SK-N-SH (cell line): Measurements from ENCODE around the gene GARRE1.

Experiments
- CHD2 ChIP-seq: fragments of 150-350 bp; IDR thresholded peaks from 2 replicates; pipeline ENCODE4 v1.6.1; 2018; ENCODE audit warnings: low read length; ENCODE audit not compliant: partially characterized antibody
- MEF2A ChIP-seq: IDR thresholded peaks from 2 replicates; pipeline ENCODE4 v1.4.0; 2012; ENCODE audit warnings: low read depth, borderline replicate concordance
- POLR2AphosphoS5 ChIP-seq: IDR thresholded peaks from 2 replicates; pipeline ENCODE4 v1.6.1; 2012; ENCODE audit warnings: low read depth, low read length
- RCOR1 ChIP-seq: fragments of 150-350 bp; IDR thresholded peaks from 2 replicates; pipeline ENCODE4 v1.6.1; 2017; ENCODE audit warnings: antibody characterized with exemption, low read length
- RFX5 ChIP-seq: IDR thresholded peaks from 2 replicates; pipeline ENCODE4 v1.6.1; 2012; ENCODE audit warnings: mild to moderate bottlenecking, improper control_type of control experiment, low read length
- TAF1 ChIP-seq: IDR thresholded peaks from 2 replicates; pipeline ENCODE4 v1.6.1; 2012; ENCODE audit warnings: low read depth, mild to moderate bottlenecking, low read length, moderate library complexity, borderline replicate concordance
- TF ChIP-seq, protein P1 (sequence below): fragments of 200-600 bp; sonication (generic); IDR thresholded peaks from 2 replicates; pipeline ENCODE4 v1.6.1; 2017; ENCODE audit warnings: antibody characterized with exemption, mild to moderate bottlenecking, moderate library complexity
- TF ChIP-seq, protein P2 (sequence below): IDR thresholded peaks from 2 replicates; pipeline ENCODE4 v1.6.1; 2012; ENCODE audit warnings: mild to moderate bottlenecking, low read depth, low read length, moderate library complexity
- TF ChIP-seq, protein P3 (sequence below): IDR thresholded peaks from 2 replicates; pipeline ENCODE4 v1.4.0; 2012; ENCODE audit warnings: low read depth, borderline replicate concordance

DNA sequence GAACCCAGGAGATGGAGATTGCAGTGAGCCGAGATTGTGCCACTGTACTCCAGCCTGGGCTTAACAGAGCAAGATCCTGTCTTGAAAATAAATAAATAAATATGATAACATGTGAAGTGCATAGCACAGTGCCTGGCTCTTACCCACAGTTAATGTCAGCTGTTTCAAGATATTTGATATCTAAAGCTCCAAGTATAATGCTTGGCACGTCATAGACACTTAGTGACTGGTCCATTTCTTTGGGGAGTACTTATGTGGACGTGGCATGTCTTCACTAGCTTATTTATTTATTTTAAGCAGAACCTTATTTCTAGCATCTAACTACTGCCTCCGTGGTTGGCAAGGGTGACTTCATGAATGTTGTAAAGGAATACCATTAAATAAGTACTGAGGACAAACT lies 18.8 kb downstream of the GARRE1 start:
- TF ChIP-seq, protein P1, sequence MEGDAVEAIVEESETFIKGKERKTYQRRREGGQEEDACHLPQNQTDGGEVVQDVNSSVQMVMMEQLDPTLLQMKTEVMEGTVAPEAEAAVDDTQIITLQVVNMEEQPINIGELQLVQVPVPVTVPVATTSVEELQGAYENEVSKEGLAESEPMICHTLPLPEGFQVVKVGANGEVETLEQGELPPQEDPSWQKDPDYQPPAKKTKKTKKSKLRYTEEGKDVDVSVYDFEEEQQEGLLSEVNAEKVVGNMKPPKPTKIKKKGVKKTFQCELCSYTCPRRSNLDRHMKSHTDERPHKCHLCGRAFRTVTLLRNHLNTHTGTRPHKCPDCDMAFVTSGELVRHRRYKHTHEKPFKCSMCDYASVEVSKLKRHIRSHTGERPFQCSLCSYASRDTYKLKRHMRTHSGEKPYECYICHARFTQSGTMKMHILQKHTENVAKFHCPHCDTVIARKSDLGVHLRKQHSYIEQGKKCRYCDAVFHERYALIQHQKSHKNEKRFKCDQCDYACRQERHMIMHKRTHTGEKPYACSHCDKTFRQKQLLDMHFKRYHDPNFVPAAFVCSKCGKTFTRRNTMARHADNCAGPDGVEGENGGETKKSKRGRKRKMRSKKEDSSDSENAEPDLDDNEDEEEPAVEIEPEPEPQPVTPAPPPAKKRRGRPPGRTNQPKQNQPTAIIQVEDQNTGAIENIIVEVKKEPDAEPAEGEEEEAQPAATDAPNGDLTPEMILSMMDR, result no peak
- no peak for TF ChIP-seq CHD2
- TF ChIP-seq, protein P2, sequence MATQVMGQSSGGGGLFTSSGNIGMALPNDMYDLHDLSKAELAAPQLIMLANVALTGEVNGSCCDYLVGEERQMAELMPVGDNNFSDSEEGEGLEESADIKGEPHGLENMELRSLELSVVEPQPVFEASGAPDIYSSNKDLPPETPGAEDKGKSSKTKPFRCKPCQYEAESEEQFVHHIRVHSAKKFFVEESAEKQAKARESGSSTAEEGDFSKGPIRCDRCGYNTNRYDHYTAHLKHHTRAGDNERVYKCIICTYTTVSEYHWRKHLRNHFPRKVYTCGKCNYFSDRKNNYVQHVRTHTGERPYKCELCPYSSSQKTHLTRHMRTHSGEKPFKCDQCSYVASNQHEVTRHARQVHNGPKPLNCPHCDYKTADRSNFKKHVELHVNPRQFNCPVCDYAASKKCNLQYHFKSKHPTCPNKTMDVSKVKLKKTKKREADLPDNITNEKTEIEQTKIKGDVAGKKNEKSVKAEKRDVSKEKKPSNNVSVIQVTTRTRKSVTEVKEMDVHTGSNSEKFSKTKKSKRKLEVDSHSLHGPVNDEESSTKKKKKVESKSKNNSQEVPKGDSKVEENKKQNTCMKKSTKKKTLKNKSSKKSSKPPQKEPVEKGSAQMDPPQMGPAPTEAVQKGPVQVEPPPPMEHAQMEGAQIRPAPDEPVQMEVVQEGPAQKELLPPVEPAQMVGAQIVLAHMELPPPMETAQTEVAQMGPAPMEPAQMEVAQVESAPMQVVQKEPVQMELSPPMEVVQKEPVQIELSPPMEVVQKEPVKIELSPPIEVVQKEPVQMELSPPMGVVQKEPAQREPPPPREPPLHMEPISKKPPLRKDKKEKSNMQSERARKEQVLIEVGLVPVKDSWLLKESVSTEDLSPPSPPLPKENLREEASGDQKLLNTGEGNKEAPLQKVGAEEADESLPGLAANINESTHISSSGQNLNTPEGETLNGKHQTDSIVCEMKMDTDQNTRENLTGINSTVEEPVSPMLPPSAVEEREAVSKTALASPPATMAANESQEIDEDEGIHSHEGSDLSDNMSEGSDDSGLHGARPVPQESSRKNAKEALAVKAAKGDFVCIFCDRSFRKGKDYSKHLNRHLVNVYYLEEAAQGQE, result no peak
- TF ChIP-seq RFX5, result no peak
- TF ChIP-seq POLR2AphosphoS5, result no peak
- no peak for TF ChIP-seq TAF1
- no peak for TF ChIP-seq MEF2A
- no peak for TF ChIP-seq RCOR1
- TF ChIP-seq, protein P3, sequence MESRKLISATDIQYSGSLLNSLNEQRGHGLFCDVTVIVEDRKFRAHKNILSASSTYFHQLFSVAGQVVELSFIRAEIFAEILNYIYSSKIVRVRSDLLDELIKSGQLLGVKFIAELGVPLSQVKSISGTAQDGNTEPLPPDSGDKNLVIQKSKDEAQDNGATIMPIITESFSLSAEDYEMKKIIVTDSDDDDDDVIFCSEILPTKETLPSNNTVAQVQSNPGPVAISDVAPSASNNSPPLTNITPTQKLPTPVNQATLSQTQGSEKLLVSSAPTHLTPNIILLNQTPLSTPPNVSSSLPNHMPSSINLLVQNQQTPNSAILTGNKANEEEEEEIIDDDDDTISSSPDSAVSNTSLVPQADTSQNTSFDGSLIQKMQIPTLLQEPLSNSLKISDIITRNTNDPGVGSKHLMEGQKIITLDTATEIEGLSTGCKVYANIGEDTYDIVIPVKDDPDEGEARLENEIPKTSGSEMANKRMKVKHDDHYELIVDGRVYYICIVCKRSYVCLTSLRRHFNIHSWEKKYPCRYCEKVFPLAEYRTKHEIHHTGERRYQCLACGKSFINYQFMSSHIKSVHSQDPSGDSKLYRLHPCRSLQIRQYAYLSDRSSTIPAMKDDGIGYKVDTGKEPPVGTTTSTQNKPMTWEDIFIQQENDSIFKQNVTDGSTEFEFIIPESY, result no peak
